Sigmoid colon (tissue), 7 donors: ENCODE data around the gene ZBED2. TPM values are rescaled to one million over a fixed set of nuclear protein-coding genes. Genes with fewer than 3 reads are reported as not detected.

ENCODE experiments used
- DNase-seq: peaks from one replicate; pipeline ENCODE4 v3.0.0-alpha.2; 2019
- H3K27ac ChIP-seq, 4 donors: fragments of 200-600 bp; sonication (generic); one replicate each; pipeline ENCODE4 v1.5.1; 2016 to 2019; ENCODE audit warnings: mild to moderate bottlenecking in 1 of 4
- H3K27me3 ChIP-seq, 3 donors: fragments of 200-600 bp; sonication (generic); one replicate each; pipeline ENCODE4 v1.5.1; 2019; ENCODE audit warnings: mild to moderate bottlenecking in 1 of 3
- H3K36me3 ChIP-seq, 4 donors: fragments of 200-600 bp; sonication (generic); one replicate each; pipeline ENCODE4 v1.5.1; 2016 to 2019
- H3K4me1 ChIP-seq, 4 donors: fragments of 200-600 bp; sonication (generic); one replicate each; pipeline ENCODE4 v1.5.1; 2017 to 2019
- H3K4me3 ChIP-seq, 4 donors: fragments of 200-600 bp; sonication (generic); one replicate each; pipeline ENCODE4 v1.5.1; 2017 to 2019; ENCODE audit warnings: mild to moderate bottlenecking in 2 of 4, moderate library complexity in 1 of 4
- H3K9me3 ChIP-seq, 4 donors: fragments of 200-600 bp in 3 of 4; sonication (generic) in 3 of 4; one replicate each; pipeline versions ENCODE4 v1.5.1 to v1.6.1; 2013 to 2019
- CTCF ChIP-seq, 4 experiments: fragments of 450-650 bp in 3 of 4; fragments of 200-600 bp in 1 of 4; IDR thresholded peaks; one replicate each; pipeline ENCODE4 v1.5.1; 2016 to 2019; ENCODE audit warnings: antibody characterized with exemption in 4 of 4, mild to moderate bottlenecking in 3 of 4, moderate library complexity in 2 of 4
- EP300 ChIP-seq, 4 donors: sonication (generic); formaldehyde crosslinking; IDR thresholded peaks; one replicate each; pipeline ENCODE4 v1.6.1; 2017; ENCODE audit warnings: antibody characterized with exemption in 4 of 4
- POLR2A ChIP-seq, 2 donors: fragments of 450-650 bp; IDR thresholded peaks; one replicate each; pipeline ENCODE4 v1.6.1; 2016; ENCODE audit warnings: antibody characterized with exemption in 2 of 2, mild to moderate bottlenecking in 2 of 2, moderate library complexity in 2 of 2
- POLR2AphosphoS5 ChIP-seq, 4 donors: sonication (generic); formaldehyde crosslinking; IDR thresholded peaks; one replicate each; pipeline ENCODE4 v1.6.1; 2017; ENCODE audit warnings: antibody characterized with exemption in 4 of 4
- WGBS, 2 donors: extraction: QIAGEN DNeasy Blood & Tissue Kit; methylation state at CpG; one replicate each; pipeline ENCODE4 v1.1.7; 2013; 5-methylcytosine and 5-hydroxymethylcytosine counted together
- intact Hi-C: fragments of 100-400 bp; cut with DNase I; formaldehyde crosslinking; loops from one replicate; pipeline ENCODE4 v1.15.1; 2023
- polyA plus RNA-seq, 3 donors: library from polyadenylated mRNA; stranded (reverse); fragments of 200-250 nt; gene quantifications; one replicate each; pipeline ENCODE4 v1.2.3, GENCODE V29; 2013
- total RNA-seq, 4 donors: library from RNA; depleted of rRNA; stranded (reverse); fragments of >200 nt; gene quantifications; one replicate each; pipeline ENCODE4 v1.1.0, GENCODE V29; 2016
- donor health status: healthy with polysubstance abuse.
- donor health status: Bipolar disorder and iron deficiency.
- donor health status: healthy.

ZBED2 gene
- total and polyA plus RNA-seq, 7 donors = 0.92 TPM; not detected in 6

- no peak overlapping the region for H3K4me3 ChIP-seq
- intact Hi-C loops = no loop called here
- no peak overlapping the region for H3K27ac ChIP-seq
- H3K4me1 ChIP-seq = no peaks in the 10 kb centered on the region
- TF ChIP-seq CTCF (IDR thresholded peaks at IDR 0.05) (no peak), EP300 (IDR thresholded peaks at IDR 0.05) (no peak), POLR2AphosphoS5 (IDR thresholded peaks at IDR 0.05) (no peak), POLR2A (IDR thresholded peaks at IDR 0.05) (no peak)
- no peaks in the 10 kb centered on the region for H3K36me3 ChIP-seq
- no peaks in the 10 kb centered on the region for H3K27me3 ChIP-seq
- no peaks in the 10 kb centered on the region for H3K9me3 ChIP-seq
- no peak for DNase-seq
Observed at GRCh38 chr3:111605018-111605417, 9.9 kb upstream of the ZBED2 start.

- Histone ChIP-seq H3K9me3 (no peaks in the 10 kb centered on the region), H3K27ac (no peak overlapping the region), H3K4me1 (no peaks in the 10 kb centered on the region), H3K4me3 (no peak overlapping the region), H3K27me3 (no peaks in the 10 kb centered on the region), H3K36me3 (no peaks in the 10 kb centered on the region)
- TF ChIP-seq POLR2AphosphoS5 (IDR thresholded peaks at IDR 0.05) = no peak
- no peak for TF ChIP-seq EP300 (IDR thresholded peaks at IDR 0.05)
- no peak for TF ChIP-seq POLR2A (IDR thresholded peaks at IDR 0.05)
- TF ChIP-seq CTCF (IDR thresholded peaks at IDR 0.05) = no peak
- DNase-seq = no peak
- intact Hi-C loops = no loop called here
- WGBS, 2 donors = 49 to 74% methylated on average over 2 of the region's 2 CpGs
Observed at GRCh38 chr3:111604119-111604518, 9.0 kb upstream of the ZBED2 start.

- no peaks in the 10 kb centered on the region for H3K9me3 ChIP-seq
- TF ChIP-seq POLR2AphosphoS5 (IDR thresholded peaks at IDR 0.05) (no peak), CTCF (IDR thresholded peaks at IDR 0.05) (no peak), EP300 (IDR thresholded peaks at IDR 0.05) (no peak), POLR2A (IDR thresholded peaks at IDR 0.05) (no peak)
- H3K36me3 ChIP-seq = no peaks in the 10 kb centered on the region
- H3K4me1 ChIP-seq = no peaks in the 10 kb centered on the region
- 84 to 89% methylated on average over 1 of the region's 1 CpG for WGBS, 2 donors
- H3K4me3 ChIP-seq = no peak overlapping the region
- no peak for DNase-seq
- no peak overlapping the region for H3K27ac ChIP-seq
- intact Hi-C loops = no loop called here
- H3K27me3 ChIP-seq = no peaks in the 10 kb centered on the region
Observed at GRCh38 chr3:111603679-111604078, 8.5 kb upstream of the ZBED2 start.

GRCh38 chr3:111601810-111602209 lies 6.7 kb upstream of the ZBED2 start:
- intact Hi-C loops = no loop called here
- no peak for DNase-seq
- no peaks in the 10 kb centered on the region for H3K27me3 ChIP-seq
- H3K4me1 ChIP-seq = no peaks in the 10 kb centered on the region
- no peak overlapping the region for H3K27ac ChIP-seq
- TF ChIP-seq EP300 (IDR thresholded peaks at IDR 0.05) = no peak
- H3K4me3 ChIP-seq = no peak overlapping the region
- WGBS, 2 donors = 19 to 69% methylated on average over 4 of the region's 4 CpGs
- no peaks in the 10 kb centered on the region for H3K36me3 ChIP-seq
- H3K9me3 ChIP-seq = no peaks in the 10 kb centered on the region

GRCh38 chr3:111598552-111598951 lies 3.4 kb upstream of the ZBED2 start:
- Histone ChIP-seq H3K36me3 (no peaks in the 10 kb centered on the region), H3K9me3 (no peaks in the 10 kb centered on the region), H3K27me3 (no peaks in the 10 kb centered on the region), H3K27ac (no peak overlapping the region), H3K4me1 (no peaks in the 10 kb centered on the region), H3K4me3 (no peak overlapping the region)
- no peak for TF ChIP-seq POLR2AphosphoS5 (IDR thresholded peaks at IDR 0.05)
- no peak for TF ChIP-seq EP300 (IDR thresholded peaks at IDR 0.05)
- no peak for TF ChIP-seq POLR2A (IDR thresholded peaks at IDR 0.05)
- no peak for TF ChIP-seq CTCF (IDR thresholded peaks at IDR 0.05)
- WGBS, 2 donors = 66 to 80% methylated on average over 2 of the region's 2 CpGs
- intact Hi-C loops = no loop called here
- no peak for DNase-seq
